Activated T-helper 1 cell treated with Interleukin-2 at 50 U/mL for 16 hours (primary cell): ENCODE measurements around the gene LLGL2.
"Not testable (repeated sequence)": the region's sequence is repeated elsewhere in the genome, so short reads cannot be mapped to it uniquely, and the experiment has no call there.

Experiments
- DNase-seq: peaks from one replicate; pipeline ENCODE4 v3.0.0-alpha.2; 2020; ENCODE audit warnings: low read depth

The LLGL2 gene

GRCh38 chr17:75524970-75525805, at the start of gene LLGL2:
Gene LLGL2 (plus strand): TSS chr17:75525697. CDS start chr17:75543427, 17,730 bp downstream.
- DNase-seq, result peak; percentile 88

GRCh38 chr17:75475851-75476250, 49.6 kb upstream of the LLGL2 start:
- no peak for DNase-seq

DNA sequence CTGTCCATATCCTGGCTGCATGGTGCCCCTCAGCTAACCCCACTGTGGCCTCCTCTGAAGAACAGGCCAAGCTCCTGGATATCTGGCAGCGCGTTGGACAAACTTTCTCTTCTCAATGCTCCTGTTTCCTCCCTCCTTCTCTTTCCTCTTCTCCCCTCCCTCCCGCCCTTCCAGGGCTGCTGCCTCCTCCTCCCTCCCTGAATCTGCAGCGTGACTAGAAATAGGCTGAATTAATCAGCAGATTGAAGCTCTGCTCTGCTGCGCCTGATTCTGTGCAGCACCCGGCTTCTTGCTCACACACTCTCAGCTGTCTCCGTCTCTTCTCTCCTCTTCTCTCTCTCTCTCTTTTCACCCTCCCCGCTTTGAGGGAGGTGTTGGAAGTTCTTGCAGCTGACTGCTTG, 49.2 kb upstream of the LLGL2 start:
- no peak for DNase-seq

GRCh38 chr17:75476752-75477489, 48.6 kb upstream of the LLGL2 start:
- no peak for DNase-seq

DNA sequence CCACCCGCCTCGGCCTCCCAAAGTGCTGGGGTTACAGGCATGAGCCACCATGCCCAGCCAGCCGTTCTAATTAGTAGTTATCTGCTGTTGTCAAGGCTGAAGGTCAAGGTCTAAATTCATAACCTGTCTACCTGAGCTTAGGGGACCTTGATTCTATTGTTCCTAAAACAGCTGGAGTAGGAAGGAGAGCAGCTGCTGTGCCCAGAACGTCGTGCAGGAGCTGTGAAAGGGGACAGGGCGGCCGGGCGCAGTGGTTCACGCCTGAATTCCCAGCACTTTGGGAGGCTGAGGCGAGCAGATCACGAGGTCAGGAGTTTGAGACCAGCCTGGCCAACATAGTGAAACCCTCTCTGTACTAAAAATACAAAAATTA, 48.0 kb upstream of the LLGL2 start:
- DNase-seq, result not testable (repeated sequence)

GRCh38 chr17:75478508-75478907, 47.0 kb upstream of the LLGL2 start:
- no peak for DNase-seq

- no peak for DNase-seq
These were observed 45.2 kb upstream of the LLGL2 start for GRCh38 chr17:75480281-75480680.

- DNase-seq, result no peak
These were observed 44.1 kb upstream of the LLGL2 start for GRCh38 chr17:75481194-75482068.

DNA sequence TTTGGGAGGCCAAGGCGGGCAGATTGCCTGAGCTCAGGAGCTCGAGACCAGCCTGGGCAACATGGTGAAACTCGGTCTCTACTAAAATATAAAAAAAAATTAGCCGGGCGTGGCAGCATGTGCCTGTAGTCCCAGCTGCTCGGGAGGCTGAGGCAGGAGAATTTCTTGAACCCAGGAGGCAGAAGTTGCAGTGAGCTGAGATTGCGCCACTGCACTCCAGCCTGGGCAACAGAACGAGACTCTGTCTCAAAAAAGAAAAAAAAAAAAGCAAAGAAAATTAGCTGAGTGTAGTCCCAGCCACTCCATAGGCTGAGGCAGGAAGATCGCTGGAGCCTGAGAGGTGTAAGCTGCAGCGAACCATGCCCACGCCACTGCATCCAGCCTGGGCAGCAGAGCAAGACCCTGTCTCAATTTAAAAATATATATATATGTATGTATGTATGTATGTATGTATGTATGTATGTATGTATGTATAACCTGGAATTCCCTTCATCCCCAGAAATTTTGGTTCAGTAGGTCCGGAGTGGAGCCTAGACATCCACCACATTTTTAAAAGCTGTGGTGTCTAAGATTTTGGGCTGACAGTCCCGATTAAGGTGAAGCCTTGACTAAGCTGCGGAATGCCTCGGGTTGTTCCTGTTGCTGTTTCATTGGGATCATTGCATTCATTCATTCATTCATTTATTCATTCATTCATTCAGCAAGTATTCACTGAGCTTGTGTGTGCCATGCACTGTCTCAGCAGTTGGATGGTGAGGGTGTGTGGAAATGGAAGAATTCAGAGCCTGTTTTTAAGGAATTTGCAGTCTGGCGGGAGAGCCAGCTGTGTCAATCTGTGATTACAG, 43.2 kb upstream of the LLGL2 start:
- no peak for DNase-seq

GRCh38 chr17:75485688-75486087, 39.8 kb upstream of the LLGL2 start:
- DNase-seq, result no peak

GRCh38 chr17:75486151-75486550, 39.3 kb upstream of the LLGL2 start:
- DNase-seq, result no peak

- DNase-seq, result no peak
These were observed 38.5 kb upstream of the LLGL2 start for GRCh38 chr17:75486951-75487350.

- DNase-seq, result peak; percentile 17
These were observed 38.0 kb upstream of the LLGL2 start for GRCh38 chr17:75487351-75488070.

DNA sequence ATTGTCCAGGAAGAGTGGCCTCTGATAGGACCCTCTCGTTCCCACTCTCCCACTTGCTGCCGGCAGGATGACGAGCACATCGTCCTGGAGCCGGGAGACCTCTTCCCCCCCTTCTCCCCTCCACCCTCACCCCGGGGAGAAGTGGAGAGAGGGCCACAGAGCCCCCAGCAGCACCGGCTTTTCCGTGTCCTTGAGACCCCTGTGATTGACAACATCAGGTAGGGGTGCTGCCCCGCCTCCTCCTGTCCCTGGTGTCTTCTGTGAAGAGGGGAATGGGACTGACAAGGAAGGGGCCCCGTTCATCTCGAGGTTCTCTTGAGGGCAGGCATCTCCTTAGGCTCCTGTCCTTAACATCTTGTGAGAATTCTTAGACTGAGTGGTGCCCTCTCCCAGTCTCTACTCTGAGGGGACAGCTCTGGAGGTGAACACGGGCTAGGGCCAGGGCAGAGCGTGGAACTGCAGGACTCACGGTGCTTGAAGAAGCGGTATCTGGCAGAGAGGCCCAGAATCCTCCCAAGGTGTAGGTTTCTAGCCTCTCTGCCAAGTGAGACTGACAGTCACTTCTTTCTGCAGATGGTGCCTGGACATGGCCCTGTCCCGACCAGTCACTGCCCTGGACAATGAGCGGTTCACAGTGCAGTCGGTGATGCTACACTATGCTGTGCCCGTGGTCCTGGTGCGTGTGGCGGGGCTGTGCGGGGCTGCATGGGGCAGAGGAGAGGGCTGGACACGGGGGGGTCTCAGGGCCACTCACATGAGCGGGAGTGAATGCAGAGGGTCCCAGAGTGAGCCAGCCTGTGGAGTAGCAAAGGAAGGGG, 36.6 kb upstream of the LLGL2 start:
- DNase-seq, result no peak

DNA sequence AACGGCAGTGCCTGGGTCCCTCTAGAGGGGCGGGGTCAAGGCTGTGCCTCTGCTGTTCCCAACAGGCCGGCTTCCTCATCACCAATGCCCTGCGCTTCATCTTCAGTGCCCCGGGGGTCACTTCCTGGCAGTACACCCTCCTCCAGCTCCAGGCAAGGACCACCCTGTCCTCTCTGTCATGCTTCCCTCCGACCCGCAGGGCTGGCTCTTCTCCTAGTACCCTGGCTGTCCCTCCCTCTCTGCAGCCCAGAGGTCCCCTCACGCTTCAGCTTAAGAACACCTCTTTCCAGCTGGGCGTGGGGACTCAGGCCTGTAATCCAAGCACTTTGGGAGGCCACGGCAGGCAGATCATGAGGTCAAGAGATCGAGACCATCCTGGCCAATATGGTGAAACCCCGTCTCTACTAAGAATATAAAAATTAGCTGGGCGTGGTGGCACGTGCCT, 36.0 kb upstream of the LLGL2 start:
- DNase-seq, result no peak

DNA sequence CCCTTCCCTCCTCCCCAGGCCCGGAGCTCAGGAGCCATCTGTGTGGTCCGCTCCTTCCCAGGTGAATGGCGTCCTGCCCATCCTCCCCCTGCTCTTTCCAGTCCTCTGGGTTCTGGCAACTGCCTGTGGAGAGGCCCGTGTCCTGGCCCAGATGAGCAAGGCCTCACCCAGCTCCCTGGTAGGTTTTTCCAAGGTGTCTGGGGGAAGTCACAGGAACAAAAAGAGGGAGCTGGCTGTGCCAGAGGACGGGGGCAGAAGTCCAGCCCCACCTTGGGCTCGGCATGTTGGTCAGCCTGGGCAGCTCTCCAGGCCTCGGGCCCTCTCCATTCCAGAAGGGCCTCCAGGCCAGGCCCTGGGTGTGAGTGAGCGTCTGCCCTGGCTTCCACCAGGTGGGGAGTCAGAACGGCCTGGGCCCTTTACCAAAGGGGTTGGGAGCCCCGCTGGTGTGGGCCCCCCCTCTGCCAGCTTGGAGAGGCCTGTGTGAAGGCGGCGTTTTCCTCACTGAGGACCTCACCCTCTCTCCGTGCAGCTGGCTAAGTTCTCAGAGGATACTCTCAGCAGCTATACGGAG, 35.2 kb upstream of the LLGL2 start:
- no peak for DNase-seq

DNA sequence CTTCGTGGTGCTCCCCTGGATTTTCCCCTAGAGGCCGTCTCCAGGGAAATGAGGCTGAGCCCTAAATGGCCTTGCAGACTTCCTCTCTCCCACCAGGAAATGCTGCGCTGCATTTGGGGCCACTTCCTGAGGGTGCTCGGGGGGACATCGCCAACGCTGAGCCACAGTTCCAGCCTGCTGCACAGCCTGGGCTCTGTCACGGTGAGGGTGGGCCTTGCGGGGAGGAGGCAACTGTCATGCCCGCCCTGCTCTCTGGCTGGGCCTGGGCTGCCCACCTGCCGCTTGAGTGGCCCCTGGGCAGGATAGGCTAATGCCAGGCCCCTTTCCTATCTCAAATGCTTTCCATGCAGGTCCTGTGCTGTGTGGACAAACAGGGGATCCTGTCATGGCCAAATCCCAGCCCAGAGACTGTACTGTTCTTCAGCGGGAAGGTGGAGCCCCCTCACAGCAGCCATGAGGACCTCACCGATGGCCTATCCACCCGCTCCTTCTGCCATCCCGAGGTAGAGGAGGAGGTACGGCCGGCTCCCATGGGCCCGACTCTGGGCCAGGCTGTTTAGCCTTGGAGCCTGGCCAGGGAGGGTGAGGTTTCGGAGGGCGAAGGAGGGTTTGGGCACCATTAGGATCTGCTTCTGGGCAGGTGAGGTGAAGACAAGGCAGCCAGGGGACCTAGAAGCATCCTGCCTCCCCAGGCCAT, 34.4 kb upstream of the LLGL2 start:
- DNase-seq, result no peak

GRCh38 chr17:75491680-75492079, 33.8 kb upstream of the LLGL2 start:
- DNase-seq, result no peak
